ENCODE results near the gene APBA1.

Gene APBA1

DNA sequence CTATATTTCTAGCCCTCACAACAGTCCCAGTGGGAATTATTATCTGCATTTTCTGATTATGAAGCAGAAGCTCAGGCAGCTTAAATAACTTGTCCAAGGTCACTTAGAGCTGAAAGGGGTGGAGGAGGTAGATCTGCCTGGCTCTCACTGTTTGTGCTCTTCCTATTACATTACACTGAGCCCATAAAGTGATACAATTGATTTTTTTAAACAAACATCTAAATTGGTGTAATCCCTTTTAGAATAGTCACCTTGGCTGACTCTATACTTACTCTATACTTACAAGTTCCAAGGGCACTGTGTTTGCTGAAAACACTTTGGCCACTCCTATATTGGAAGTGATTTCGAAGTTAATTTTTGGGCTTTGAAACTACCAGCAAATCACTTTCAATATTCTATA, 144.7 kb downstream of the APBA1 start:
- Histone ChIP-seq H3K4me3 (ENCODE audit: low read length in 2 of 2) (no peak overlapping the region), H3K36me3 (ENCODE audit: control insufficient read depth in 2 of 2, insufficient read depth in 2 of 2, low read length in 2 of 2) (no peaks in the 10 kb centered on the region), H3K27me3 (ENCODE audit: control insufficient read depth in 1 of 2, insufficient read depth in 2 of 2, low read length in 2 of 2) (no peaks in the 10 kb centered on the region), H3K4me1 (ENCODE audit: control insufficient read depth, insufficient read depth, low read length) (no peaks in the 10 kb centered on the region), H3K27ac (ENCODE audit: low read length) (no peak overlapping the region), H3K9me3 (ENCODE audit: control insufficient read depth in 2 of 2, low read length in 2 of 2) (peaks cover 0 to 2% of the 10 kb centered on the region in 2 donors), H3K9ac (ENCODE audit: low read length in 2 of 2) (no peak overlapping the region)

DNA sequence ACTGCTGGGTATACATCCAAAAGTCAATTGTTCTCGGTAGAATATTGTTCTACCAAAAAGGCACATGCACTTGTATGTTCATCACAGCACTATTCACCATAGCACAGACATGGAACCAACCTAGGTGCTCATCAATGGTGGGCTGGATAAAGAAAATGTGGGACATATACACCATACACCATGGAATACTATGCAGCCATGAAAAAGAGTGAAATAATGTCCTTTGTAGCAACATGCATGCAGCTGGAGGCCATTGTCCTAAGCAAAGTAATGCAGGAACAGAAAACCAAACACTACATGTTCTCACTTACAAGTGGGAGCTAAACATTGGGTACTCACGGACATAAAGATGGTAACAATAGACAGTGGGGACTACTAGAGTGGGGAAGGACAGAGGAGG, 145.5 kb downstream of the APBA1 start:
- Histone ChIP-seq H3K27me3 (ENCODE audit: control insufficient read depth in 1 of 2, insufficient read depth in 2 of 2, low read length in 2 of 2) (no peaks in the 10 kb centered on the region), H3K27ac (ENCODE audit: low read length) (no peak overlapping the region), H3K9ac (ENCODE audit: low read length in 2 of 2) (no peak overlapping the region), H3K4me3 (ENCODE audit: low read length in 2 of 2) (no peak overlapping the region), H3K4me1 (ENCODE audit: control insufficient read depth, insufficient read depth, low read length) (no peaks in the 10 kb centered on the region), H3K36me3 (ENCODE audit: control insufficient read depth in 2 of 2, insufficient read depth in 2 of 2, low read length in 2 of 2) (no peaks in the 10 kb centered on the region), H3K9me3 (ENCODE audit: control insufficient read depth in 2 of 2, low read length in 2 of 2) (peaks cover 0 to 2% of the 10 kb centered on the region in 2 donors)

DNA sequence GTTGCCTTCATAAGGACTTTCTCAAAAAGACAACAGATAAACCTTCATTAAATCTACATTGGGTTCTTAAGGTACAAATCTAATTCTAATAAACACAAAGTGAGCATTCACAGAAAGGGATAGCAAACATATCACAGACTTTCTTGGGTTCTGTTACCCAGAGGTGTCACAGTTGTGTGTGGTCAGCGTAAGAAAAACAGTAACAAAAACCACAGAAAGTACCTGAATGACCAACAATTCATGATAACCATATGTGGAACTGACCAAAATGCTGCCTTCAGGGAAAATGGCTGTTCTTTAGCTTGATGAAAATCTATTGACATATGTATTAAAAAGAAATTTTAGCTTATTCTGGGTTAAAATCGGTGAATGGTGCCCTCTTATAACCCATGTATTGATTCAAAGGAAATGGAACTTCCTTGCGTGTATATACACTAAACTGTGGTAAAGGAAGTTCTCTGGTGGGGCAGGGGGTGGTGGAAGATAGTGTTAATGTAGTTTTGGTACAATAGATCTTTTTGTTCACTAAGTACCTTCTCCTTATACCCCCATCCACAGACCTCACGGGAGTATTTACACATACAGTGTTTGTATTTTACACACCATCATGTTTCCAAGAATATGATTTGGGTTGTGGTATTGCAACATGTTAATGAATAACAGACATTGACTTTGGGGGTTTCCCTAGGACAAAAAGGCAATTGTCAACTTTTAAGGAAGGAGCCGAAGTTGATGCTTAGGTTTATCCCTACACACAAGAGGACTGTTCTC, 152.5 kb downstream of the APBA1 start:
- no peaks in the 10 kb centered on the region for H3K27me3 ChIP-seq (ENCODE audit: control insufficient read depth in 1 of 2, insufficient read depth in 2 of 2, low read length in 2 of 2)

DNA sequence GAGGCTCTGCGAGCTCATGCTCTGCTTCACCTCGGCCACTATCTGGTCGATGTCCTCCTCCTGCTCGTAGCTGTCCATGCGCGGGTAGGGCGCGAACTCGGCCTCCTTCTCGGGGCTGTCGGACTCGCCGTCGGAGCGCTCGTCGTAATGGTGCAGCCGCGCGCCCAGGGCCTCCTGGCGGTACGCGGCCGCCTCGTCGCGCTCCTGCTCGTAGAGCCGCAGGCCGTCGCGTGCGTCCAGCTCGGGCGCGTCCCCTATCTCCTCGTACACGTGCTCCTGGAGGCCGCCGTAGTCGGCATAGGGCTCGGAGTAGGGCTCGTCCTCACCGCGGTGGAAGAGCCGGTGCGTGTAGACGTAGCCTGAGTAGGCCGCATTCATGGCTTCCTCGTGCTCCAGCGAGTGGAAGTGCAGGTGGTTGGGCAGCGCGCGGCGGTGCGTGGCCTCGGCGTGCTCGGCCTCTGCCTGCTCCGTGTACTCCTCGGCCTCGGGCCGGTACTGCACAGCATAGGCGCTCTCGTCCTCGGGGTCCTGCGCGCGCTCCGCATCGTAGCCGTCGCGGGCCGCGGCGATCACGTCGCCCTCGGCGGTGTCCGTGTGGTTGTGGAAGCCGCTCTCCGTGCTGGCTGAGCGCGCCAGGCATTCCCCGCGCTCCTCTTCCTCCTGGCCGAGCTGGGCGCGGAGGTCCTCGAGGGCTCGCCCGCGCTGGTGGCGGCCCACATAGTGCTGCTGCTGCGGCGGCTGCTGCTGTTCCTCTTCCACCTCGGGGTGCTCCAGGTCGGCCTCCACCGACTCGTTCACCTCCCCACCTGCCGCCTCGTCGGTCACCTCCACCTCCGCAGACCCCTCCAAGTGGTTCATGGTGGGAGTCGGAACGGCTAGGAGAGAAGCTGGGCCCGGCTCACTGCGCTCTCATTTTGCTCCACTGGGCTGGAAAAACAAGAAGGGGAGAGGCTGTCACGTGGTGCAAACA, 155.5 kb downstream of the APBA1 start:
- no peak overlapping the region for H3K27ac ChIP-seq (ENCODE audit: low read length)
- no peaks in the 10 kb centered on the region for H3K9me3 ChIP-seq (ENCODE audit: control insufficient read depth in 2 of 2, low read length in 2 of 2)
- no peak overlapping the region for H3K9ac ChIP-seq (ENCODE audit: low read length in 2 of 2)
- no peak overlapping the region for H3K4me3 ChIP-seq (ENCODE audit: low read length in 2 of 2)
- H3K4me1 ChIP-seq (ENCODE audit: control insufficient read depth, insufficient read depth, low read length) = no peaks in the 10 kb centered on the region
- peaks cover 0 to 3% of the 10 kb centered on the region in 2 donors for H3K36me3 ChIP-seq (ENCODE audit: control insufficient read depth in 2 of 2, insufficient read depth in 2 of 2, low read length in 2 of 2)
- no peaks in the 10 kb centered on the region for H3K27me3 ChIP-seq (ENCODE audit: control insufficient read depth in 1 of 2, insufficient read depth in 2 of 2, low read length in 2 of 2)

More for the DNA sequence above, 152.5 kb downstream of the APBA1 start:
- no peak overlapping the region for H3K9ac ChIP-seq (ENCODE audit: low read length in 2 of 2)
- H3K9me3 ChIP-seq (ENCODE audit: control insufficient read depth in 2 of 2, low read length in 2 of 2) = no peaks in the 10 kb centered on the region
- H3K4me1 ChIP-seq (ENCODE audit: control insufficient read depth, insufficient read depth, low read length) = no peaks in the 10 kb centered on the region
- H3K4me3 ChIP-seq (ENCODE audit: low read length in 2 of 2) = no peak overlapping the region
- H3K27ac ChIP-seq (ENCODE audit: low read length) = no peak overlapping the region
- H3K36me3 ChIP-seq (ENCODE audit: control insufficient read depth in 2 of 2, insufficient read depth in 2 of 2, low read length in 2 of 2) = peaks cover 0 to 3% of the 10 kb centered on the region in 2 donors

DNA sequence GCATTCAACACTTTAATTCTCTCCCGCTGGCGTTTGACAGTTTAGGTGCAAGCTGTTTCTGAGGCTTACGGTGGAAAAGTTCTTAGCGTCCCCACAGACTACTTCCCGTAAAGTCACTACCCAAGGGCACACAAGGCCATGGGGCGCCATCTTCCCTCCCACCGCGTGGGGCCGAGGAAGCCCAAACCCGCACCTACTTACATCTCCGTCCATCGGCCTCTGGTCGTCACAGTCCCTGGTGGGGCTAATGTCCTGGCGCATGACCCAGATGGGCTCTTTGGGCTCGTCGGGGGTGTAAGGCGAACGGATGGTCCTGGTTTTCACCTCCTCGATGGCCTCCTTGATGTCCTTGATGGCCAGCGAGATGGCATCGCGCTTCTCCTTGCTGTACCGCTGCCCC, 156.4 kb downstream of the APBA1 start:
- Histone ChIP-seq H3K9ac (ENCODE audit: low read length in 2 of 2) (no peak overlapping the region), H3K27ac (ENCODE audit: low read length) (no peak overlapping the region), H3K4me1 (ENCODE audit: control insufficient read depth, insufficient read depth, low read length) (no peaks in the 10 kb centered on the region), H3K4me3 (ENCODE audit: low read length in 2 of 2) (no peak overlapping the region), H3K27me3 (ENCODE audit: control insufficient read depth in 1 of 2, insufficient read depth in 2 of 2, low read length in 2 of 2) (no peaks in the 10 kb centered on the region), H3K36me3 (ENCODE audit: control insufficient read depth in 2 of 2, insufficient read depth in 2 of 2, low read length in 2 of 2) (peaks cover 0 to 3% of the 10 kb centered on the region in 2 donors), H3K9me3 (ENCODE audit: control insufficient read depth in 2 of 2, low read length in 2 of 2) (no peaks in the 10 kb centered on the region)

DNA sequence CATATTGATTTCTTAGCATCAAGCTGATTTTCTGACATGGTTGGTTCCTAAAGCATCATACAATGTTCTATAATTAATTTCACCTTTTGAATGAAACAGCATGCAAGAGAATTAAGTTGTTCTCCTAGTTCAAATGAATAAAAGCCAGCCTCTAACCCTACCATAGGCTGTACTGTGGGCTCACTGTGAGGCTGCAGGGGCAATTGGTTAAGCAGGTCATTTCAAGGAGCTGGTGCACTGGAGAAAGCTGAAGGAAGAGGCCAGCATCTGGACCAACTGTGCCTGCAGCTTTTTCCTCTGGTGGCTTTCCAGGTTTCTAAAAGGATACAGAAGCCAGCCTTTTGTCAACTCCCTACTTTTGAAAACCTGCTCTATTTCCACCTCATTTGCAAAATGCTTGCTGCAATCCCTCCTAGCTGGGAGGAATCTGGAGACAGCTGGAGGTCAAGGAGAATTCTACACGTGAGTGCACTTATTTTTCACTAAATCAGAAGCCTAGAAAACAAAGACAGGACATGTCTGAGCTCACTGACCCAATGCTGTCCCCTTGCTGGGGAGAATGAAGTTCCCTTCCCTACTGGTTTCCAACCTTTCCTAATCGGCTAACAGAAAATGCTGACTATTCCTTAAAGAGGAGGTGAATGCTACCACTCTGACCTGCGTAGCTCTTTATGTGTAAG, 158.9 kb downstream of the APBA1 start:
- Histone ChIP-seq H3K9ac (ENCODE audit: low read length in 2 of 2) (no peak overlapping the region), H3K9me3 (ENCODE audit: control insufficient read depth in 2 of 2, low read length in 2 of 2) (no peaks in the 10 kb centered on the region), H3K4me1 (ENCODE audit: control insufficient read depth, insufficient read depth, low read length) (no peaks in the 10 kb centered on the region), H3K27ac (ENCODE audit: low read length) (no peak overlapping the region), H3K36me3 (ENCODE audit: control insufficient read depth in 2 of 2, insufficient read depth in 2 of 2, low read length in 2 of 2) (peaks cover 0 to 3% of the 10 kb centered on the region in 2 donors), H3K27me3 (ENCODE audit: control insufficient read depth in 1 of 2, insufficient read depth in 2 of 2, low read length in 2 of 2) (no peaks in the 10 kb centered on the region), H3K4me3 (ENCODE audit: low read length in 2 of 2) (no peak overlapping the region)

DNA sequence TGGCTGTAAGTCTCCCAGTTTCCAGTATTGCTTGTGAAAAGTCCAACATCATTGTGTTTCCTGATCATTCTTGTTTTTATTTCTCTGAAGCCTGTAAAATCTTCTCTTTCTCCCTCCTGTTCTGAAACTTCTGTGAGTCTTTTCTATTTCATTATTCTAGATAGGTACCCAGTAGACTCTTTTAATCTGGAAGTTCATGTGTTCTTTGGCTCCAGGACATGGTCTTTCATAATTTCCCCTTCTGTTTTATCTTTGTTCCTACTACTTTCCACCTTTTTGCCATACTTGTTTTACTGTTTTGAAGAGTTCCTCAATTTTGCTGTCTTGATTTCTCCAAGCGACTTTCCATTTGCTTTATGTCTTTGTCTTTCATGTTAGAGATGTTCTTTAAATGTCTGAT, 168.1 kb downstream of the APBA1 start:
- Histone ChIP-seq H3K9ac (ENCODE audit: low read length in 2 of 2) (no peak overlapping the region), H3K9me3 (ENCODE audit: control insufficient read depth in 2 of 2, low read length in 2 of 2) (no peaks in the 10 kb centered on the region), H3K4me1 (ENCODE audit: control insufficient read depth, insufficient read depth, low read length) (no peaks in the 10 kb centered on the region), H3K4me3 (ENCODE audit: low read length in 2 of 2) (no peak overlapping the region), H3K27ac (ENCODE audit: low read length) (no peak overlapping the region), H3K27me3 (ENCODE audit: control insufficient read depth in 1 of 2, insufficient read depth in 2 of 2, low read length in 2 of 2) (no peaks in the 10 kb centered on the region), H3K36me3 (ENCODE audit: control insufficient read depth in 2 of 2, insufficient read depth in 2 of 2, low read length in 2 of 2) (no peaks in the 10 kb centered on the region)

DNA sequence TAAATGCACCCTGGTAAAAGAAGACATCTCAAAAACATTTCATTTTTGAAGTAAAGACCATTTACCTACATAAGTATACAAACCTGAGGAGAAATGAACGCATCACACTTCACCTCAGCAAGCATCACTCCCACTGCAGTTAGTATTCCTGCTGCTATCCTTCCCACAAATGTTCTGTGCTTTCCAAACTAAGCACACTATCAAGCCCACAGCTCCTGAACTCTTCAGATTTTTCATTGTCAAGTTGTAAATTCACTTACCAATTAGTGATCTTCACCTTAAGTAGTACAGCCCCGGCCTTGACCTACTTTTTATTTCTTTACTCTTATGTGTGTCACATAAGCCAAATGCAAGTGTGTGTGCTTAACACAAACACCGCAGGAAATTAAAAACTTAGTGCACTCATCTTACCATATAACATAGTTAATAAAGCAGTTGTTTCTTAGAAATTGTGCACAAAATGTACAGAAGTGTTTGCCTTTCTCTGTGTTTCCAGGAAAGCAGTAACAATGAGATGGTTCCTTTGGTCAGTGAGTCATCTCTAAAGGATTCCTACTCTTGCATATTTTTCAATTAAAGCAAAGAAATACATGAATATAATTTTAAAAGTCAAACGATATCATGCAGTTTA, 169.4 kb downstream of the APBA1 start:
- no peaks in the 10 kb centered on the region for H3K36me3 ChIP-seq (ENCODE audit: control insufficient read depth in 2 of 2, insufficient read depth in 2 of 2, low read length in 2 of 2)
- H3K9ac ChIP-seq (ENCODE audit: low read length in 2 of 2) = no peak overlapping the region
- no peak overlapping the region for H3K4me3 ChIP-seq (ENCODE audit: low read length in 2 of 2)
- H3K27me3 ChIP-seq (ENCODE audit: control insufficient read depth in 1 of 2, insufficient read depth in 2 of 2, low read length in 2 of 2) = no peaks in the 10 kb centered on the region
- H3K27ac ChIP-seq (ENCODE audit: low read length) = no peak overlapping the region
- no peaks in the 10 kb centered on the region for H3K4me1 ChIP-seq (ENCODE audit: control insufficient read depth, insufficient read depth, low read length)
- no peaks in the 10 kb centered on the region for H3K9me3 ChIP-seq (ENCODE audit: control insufficient read depth in 2 of 2, low read length in 2 of 2)

DNA sequence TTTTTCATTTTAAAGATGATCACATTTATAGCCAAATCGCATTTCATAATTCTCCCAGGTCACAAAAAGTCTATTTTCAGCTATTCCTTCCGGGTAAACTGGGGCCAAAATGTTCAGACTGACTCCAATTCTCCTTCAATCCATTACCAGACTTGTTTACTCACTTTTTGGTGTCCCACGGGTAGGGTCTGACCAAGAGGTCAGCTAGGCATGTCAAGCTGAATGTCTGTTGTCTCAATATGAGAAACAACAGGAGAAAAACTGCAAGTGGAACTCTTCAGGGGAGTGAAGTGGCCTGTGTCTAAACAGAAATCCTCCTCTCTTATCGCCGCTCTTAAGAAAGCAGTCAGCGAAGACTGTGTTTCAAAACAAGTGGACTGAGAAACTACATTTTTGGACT, 171.3 kb downstream of the APBA1 start:
- H3K4me1 ChIP-seq (ENCODE audit: control insufficient read depth, insufficient read depth, low read length) = no peaks in the 10 kb centered on the region
- H3K36me3 ChIP-seq (ENCODE audit: control insufficient read depth in 2 of 2, insufficient read depth in 2 of 2, low read length in 2 of 2) = no peaks in the 10 kb centered on the region
- no peaks in the 10 kb centered on the region for H3K9me3 ChIP-seq (ENCODE audit: control insufficient read depth in 2 of 2, low read length in 2 of 2)
- H3K27ac ChIP-seq (ENCODE audit: low read length) = no peak overlapping the region
- no peak overlapping the region for H3K4me3 ChIP-seq (ENCODE audit: low read length in 2 of 2)
- H3K9ac ChIP-seq (ENCODE audit: low read length in 2 of 2) = no peak overlapping the region
- no peaks in the 10 kb centered on the region for H3K27me3 ChIP-seq (ENCODE audit: control insufficient read depth in 1 of 2, insufficient read depth in 2 of 2, low read length in 2 of 2)

DNA sequence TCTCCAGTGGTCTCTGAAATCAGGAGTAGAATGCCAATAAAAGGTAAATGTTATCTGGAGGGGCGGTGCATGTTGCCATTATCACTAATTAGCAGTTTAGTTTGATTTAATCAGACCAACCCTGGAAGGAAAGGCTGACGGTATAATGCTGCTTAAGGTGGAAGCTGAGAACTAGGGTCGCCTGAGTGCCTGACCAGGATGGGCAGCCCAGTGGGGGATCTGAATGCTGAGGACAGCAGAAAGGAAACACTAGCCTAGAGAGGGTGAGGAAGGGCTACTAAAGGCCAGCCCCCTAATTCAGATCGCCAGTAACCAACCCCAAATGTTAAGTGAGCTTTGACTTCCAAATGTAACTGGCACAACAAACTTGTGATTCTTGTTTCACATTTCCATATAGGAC, 172.2 kb downstream of the APBA1 start:
- no peak overlapping the region for H3K27ac ChIP-seq (ENCODE audit: low read length)
- no peaks in the 10 kb centered on the region for H3K36me3 ChIP-seq (ENCODE audit: control insufficient read depth in 2 of 2, insufficient read depth in 2 of 2, low read length in 2 of 2)
- no peak overlapping the region for H3K4me3 ChIP-seq (ENCODE audit: low read length in 2 of 2)
- H3K4me1 ChIP-seq (ENCODE audit: control insufficient read depth, insufficient read depth, low read length) = no peaks in the 10 kb centered on the region
- H3K27me3 ChIP-seq (ENCODE audit: control insufficient read depth in 1 of 2, insufficient read depth in 2 of 2, low read length in 2 of 2) = no peaks in the 10 kb centered on the region
- H3K9me3 ChIP-seq (ENCODE audit: control insufficient read depth in 2 of 2, low read length in 2 of 2) = no peaks in the 10 kb centered on the region
- no peak overlapping the region for H3K9ac ChIP-seq (ENCODE audit: low read length in 2 of 2)

All from stomach smooth muscle (tissue), 2 donors.